Measurements from ENCODE around the gene MAP3K21.

MAP3K21 gene

DNA sequence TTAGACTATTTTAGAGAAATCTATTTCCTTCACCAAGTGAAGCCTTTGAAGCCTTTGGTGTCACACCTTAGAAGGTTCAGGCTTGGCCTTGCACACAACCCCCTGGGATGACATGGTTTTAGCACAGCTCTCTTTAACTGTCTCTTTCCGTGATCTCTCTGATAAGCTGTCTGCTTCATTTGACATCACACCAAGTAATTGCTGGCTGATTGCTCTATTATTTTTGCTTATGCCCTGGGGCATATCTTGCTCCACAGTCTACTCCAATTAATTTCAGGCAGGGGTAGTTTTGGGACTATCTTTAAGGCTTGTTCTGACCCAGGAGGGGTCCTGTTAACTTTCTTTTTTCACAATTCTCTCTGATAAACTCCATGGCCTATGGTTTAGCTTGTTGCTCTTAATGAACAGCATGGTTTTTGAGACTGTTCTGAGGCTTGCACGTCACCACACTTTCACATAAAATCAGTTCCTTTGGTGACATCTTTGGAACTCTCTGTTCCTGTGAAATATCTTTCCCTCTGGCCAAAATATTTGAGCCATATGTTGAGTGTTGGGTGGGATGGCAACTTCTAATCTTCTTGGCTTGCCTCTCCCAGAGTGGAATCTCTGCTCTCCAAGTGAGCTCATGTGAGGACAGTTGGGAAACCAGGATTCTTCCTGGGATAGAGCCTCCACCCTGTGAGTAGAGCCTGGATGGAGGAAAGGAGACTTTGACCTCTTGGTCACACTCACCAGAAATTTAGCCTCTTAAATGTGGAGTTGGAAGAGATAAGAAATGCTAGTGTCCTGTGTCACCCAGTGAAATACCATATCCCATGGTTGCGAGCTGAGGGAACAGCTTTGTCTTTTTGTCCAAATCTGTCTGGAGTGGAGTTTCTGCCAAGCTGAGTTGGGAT, 63.6 kb downstream of the MAP3K21 start:
- DNase-seq (ENCODE audit: low read depth) = no peak

DNA sequence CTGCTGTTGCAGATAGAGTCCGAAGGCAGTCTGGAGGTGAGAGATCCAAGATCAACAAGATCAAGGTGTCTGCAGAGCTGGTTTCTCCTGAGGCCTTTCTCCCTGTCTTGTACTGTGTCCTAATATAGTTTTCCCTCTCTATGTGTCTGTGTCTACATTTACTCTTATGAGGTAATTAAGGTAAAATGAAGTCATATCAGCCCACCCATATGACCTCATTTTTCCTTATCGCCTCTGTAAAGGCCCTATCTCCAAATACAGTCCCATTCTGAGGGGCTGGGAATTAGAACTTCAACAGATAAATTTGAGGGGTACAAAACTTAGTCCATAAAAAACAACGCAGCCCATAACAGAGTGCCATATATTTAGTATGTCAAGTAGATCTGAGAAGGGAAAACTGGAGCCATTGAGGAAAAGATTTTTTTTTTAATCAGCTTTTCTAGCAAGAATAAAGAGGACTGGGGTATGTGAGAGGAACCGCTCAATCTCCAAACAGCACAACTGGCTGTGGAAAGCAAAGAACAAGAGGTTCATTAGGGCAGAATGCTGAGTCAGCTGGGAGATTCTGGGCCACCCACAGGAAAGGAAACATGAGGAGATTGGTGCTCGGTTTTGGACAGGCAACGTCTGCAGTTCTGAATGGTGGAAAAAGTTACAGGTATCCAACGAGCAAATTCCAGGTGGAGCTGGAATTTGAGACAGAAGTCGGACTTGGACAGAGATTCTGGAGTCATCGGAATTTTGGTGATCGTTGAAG, 65.7 kb downstream of the MAP3K21 start:
- DNase-seq (ENCODE audit: low read depth) = no peak

DNA sequence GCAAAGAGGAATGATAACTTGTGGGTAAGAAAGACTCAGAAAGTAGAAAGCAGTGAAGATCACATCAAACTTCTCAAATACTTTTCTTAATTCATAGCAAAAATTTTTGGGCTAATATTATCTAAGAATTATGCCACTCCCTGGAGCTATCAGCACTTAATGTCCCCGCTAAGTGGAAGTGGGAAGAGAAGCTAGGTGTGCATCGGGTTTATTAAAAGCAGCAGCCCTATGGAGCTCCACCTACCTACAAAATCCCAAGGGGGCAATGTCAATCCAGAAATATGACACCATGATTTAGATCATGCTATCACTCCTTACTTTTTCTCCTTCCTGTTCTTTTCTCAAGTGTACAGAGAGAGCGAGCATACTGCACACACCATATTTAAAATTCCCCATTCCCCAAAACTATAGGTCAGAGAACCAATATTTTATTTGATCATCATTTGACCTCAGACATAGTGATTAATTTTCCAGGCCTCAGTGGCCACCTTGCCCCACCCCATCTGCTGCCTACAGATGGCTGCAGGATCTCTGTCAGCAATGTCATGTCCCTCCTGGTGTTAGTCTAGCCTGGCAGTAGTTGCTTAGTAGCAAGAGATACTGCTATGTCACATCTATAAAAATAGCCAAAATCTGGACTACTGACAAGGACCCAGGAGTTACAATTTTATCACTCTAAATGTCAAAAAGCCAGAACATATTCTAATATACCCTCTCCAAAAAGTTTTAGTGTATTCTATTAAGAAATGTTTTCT, 66.6 kb downstream of the MAP3K21 start:
- DNase-seq (ENCODE audit: low read depth) = no peak

DNA sequence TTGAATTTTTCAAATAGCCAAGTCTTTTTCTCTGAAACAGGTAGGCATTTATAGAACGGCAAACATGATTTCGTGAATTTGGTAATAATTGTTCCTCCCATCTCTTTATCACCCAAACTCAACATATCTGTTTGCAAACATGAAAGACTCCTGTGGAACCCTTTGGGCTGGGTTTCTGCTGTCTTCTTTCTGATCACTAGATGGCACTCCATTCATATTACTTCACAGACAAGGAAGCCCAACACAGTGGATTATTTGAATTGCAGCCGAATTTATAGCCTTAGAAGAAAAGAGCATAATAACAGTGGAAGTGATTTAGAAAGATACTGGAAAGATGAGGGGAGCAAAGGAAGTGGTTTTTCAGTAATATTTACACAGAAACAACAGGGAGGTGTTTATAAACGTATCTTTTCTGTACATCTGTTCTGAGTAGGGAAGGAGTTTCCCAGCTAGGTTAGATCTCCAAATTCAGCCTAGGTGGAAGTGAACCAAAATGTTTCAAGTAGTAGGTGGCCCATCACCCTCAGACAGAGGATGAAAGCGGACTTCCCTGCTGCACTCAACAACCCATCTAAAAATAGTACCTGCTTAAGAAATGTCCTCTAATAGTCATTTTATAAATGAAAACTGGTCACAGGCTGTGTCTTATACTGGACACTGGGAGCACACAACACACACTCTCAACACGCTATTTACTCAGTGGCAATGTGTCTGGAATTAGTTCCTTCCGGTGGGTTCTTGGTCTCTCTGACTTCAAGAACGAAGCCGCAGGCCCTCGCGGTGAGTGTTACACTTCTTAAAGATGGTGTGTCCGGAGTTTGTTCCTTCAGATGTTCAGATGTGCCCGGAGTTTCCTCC, 67.6 kb downstream of the MAP3K21 start:
- DNase-seq (ENCODE audit: low read depth) = peak; percentile 29

DNA sequence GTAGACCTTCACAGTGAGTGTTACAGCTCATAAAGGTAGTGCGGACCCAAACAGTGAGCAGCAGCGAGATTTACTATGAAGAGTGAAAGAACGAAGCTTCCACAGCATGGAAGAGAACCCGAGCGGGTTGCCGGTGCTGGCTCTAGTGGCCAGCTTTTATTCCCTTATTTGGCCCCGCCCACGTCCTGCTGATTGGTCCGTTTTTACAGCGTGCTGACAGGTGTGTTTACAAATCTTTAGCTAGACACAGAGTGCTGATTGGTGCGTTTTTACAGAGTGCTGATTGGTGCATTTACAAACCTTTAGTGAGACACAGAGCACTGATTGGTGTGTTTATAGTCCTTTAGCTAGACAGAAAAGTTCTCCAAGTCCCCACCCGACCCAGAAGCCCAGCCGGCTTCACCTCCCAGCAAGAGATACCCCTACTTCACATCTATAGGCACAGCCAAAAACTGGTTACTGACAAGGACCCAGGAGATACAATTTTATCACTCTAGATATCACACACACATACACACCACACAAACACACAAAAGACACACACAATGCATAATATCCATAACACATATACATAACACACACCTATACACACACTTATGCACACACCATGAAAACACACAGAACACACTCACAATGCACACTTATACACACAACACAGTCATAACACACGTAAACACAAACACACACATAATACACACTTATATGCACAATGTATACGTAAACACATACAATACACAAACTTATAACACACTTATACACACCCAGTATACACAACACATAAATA, 68.5 kb downstream of the MAP3K21 start:
- no peak for DNase-seq (ENCODE audit: low read depth)

DNA sequence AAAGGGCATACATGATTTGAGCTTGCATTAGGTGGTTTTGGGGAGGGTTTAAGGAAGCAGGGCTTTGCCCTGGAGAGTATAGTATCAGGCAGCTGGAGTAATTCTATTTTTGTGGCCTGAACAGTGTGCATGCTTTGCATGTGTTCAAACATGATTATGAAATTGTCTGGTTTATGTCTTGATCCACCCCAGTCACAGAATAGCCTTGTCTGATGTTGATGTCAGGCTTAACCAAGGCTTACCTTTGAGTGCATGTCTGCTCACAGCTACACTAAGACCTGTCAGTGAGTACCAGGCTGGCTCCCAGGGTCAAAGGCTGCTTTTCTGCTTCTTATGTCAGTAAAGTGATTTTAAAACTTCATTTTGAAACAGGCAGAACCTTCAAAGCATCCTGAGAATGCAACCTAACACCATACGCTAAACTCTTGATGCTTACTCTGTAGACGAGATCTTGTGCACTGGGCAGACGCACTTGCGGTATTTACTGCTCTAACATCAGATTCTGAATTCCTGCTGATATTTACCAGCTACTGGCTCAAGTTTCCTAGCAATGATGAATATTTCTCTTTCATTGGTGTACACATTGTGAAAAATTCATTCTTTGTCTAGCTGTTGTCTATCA, 78.9 kb downstream of the MAP3K21 start:
- no peak for DNase-seq (ENCODE audit: low read depth)

DNA sequence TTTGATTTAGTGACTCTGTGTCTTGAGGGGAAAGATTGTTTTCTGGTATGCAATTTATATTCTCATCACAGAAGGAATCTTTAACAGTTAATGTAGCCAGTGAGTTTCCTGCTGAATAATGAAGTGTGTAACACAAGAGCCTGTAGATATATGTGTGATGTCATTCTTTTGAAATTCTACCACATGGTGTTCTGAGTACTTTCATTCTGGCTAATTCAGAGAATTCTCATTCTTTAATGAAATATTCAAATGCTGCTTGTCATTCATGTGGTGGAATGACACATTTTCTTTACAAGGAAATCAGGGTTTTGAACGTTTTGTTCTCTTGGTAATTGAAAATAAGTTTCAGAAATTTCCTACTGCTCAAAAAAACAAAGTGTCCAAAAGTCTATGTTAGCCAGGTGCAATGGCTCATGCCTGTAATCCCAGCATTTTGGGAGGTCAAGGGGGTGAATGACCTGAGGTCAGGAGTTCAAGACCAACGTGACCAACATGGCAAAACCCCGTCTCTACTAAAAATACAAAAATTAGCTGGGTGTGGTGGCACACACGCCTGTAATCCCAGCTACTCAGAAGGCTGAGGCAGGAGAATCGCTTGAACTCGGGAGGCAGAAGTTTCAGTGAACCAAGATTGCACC, 79.6 kb downstream of the MAP3K21 start:
- no peak for DNase-seq (ENCODE audit: low read depth)

DNA sequence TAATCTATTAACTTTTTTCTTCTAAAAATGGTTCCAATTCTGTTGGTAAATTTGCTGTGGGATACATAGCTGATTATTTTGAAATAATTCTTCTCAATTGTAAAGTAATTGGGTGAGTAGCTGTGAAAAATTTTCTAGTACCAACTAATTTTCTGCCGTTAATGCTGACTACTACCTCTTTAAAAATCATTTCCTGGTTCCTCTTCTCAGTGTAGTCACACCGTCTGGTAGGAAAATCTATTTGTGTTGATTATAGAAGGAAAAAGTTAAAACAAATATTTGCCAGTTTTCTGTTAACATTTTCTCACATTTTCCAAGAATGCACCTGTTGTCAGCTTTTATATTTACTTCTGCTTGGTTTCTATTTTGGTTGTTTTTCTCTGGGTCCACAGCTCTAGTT, 82.0 kb downstream of the MAP3K21 start:
- DNase-seq (ENCODE audit: low read depth) = no peak

DNA sequence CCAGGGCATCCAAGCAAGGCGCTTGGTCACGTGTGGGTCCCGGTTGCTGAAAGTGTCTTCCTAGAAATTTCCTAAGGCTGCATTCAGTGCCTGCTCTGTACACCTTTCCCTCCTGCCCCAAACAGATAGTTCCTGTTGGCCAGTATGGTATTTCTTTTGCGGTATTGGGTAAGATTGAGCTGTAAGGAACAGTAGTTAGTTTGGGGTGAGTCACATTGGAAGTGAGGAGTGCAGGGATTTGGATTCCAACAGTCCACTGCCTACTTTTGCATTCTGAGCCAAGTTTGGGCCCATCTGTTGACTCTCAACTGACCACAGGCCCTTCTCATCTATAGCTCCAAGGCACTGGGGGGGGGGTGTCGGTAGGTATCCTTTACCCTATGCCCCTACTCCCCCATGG, 83.4 kb downstream of the MAP3K21 start:
- no peak for DNase-seq (ENCODE audit: low read depth)

DNA sequence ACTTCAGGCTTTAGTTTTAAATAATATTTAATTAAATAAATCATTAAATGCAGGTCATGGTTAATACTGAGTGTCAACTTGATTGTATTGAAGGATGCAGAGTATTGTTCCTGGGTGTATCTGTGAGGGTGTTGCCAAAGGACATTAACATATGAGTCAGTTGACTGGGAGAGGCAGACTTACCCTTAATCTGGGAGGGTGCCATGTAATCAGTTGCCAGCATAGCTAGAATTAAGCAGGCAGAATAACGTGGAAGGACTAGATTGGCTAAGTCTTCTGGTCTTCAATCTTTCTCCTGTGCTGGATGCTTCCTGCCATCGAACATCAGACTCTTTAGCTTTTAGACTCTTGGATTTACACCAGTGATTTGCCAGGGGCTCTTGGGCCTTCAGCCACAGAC, 85.3 kb downstream of the MAP3K21 start:
- DNase-seq (ENCODE audit: low read depth) = no peak

DNA sequence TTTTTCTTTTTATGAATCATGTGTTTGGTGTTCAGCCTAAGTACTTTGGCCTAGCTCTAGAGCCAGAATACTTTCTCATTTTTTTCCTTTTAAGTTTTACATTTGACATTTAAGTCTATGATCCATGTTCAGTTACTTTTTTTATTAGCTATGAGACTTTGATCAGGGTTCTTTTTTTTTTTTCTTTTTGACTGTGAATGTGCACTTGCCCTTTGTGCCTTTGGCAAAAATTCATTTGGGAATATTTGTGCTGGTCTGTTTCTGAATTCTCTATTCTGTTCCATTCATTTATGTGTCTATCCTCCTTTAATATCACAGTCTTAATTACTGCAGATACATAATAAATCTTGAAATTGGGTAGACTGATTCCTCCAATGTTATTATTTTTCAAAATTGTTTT, 93.8 kb downstream of the MAP3K21 start:
- no peak for DNase-seq (ENCODE audit: low read depth)

DNA sequence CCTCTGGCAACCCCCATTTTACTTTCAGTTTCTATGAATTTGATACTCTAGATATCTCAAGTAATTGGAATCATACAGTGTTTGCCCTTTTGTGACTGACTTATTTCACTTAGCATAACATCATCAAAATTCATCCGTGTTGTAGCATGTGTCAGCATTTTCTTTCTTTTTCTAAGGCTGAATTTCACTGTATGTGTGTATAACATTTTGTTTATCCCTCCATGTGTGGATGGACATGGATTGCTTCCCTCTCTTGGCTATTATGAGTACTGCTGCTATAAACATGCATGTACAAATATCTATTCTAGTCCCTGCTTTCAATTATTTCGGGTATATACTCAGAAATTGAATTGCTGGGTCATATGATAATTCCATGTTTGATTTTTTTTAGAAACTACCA, 97.3 kb downstream of the MAP3K21 start:
- DNase-seq (ENCODE audit: low read depth) = no peak

DNA sequence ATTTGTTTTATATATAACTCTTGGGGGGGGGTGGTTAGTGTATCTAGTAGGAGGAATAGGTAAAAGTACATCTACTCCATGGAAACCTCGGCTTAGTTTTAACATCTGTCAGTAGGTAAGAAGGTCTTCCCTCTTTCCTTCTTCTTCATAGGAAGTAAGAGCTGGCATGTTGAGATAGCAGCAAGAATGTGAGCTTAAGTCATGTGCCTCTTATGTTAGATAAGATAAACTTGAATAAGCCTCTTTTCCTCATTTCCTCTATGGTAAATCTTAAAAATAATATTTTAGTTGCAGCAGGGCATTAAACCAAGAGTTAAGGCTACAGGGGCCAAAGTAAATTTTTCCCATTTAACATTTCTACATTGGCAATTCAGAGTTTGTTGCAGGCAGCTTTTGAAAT, 100.4 kb downstream of the MAP3K21 start:
- no peak for DNase-seq (ENCODE audit: low read depth)

DNA sequence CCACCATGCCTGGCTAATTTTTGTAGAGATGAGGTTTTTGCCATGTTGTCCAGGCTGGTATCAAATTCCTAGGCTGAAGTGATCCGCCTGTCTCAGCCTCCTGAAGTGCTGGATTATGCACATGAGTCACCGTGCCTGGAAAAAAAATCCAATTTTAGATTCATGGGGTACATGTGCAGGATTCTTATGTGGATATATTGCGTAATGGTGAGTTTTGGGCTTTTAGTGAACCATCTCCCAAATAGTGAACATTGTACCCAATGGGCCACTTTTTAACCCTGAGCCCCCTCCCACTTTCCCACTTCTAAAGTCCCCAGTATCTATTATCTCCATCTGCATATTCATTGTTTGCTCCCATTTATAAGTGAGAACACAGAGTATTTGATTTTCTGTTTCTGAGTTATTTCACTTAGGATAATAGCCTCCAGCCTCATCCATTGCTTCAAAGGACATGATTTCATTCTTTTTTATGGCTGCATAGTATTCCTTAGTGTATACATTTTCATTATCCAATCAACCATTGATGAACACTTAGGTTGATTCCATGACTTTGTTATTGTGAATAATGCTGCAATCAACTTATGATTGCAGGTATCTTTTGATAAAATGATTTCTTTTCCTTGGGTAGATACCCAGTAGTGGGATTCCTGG, 104.4 kb downstream of the MAP3K21 start:
- no peak for DNase-seq (ENCODE audit: low read depth)

DNA sequence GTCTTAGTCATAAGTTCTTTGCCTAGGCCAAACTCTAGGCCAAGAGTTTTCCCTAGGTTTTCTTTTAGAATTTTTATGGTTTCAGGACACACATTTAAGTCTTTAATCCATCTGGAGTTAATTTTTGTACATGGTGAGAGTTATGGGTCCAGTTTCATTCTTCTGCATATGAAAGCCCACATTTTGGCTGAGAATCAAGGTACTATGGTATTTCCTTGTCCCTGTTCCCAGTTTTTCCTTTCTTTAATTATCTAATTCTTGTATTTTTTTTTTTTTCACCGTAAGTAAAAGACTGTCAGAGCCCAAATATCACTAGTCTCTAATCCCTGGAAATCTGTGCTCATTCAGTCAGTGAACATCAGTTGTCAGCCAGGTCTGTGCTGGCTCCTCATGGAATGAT, 105.4 kb downstream of the MAP3K21 start:
- DNase-seq (ENCODE audit: low read depth) = no peak

DNA sequence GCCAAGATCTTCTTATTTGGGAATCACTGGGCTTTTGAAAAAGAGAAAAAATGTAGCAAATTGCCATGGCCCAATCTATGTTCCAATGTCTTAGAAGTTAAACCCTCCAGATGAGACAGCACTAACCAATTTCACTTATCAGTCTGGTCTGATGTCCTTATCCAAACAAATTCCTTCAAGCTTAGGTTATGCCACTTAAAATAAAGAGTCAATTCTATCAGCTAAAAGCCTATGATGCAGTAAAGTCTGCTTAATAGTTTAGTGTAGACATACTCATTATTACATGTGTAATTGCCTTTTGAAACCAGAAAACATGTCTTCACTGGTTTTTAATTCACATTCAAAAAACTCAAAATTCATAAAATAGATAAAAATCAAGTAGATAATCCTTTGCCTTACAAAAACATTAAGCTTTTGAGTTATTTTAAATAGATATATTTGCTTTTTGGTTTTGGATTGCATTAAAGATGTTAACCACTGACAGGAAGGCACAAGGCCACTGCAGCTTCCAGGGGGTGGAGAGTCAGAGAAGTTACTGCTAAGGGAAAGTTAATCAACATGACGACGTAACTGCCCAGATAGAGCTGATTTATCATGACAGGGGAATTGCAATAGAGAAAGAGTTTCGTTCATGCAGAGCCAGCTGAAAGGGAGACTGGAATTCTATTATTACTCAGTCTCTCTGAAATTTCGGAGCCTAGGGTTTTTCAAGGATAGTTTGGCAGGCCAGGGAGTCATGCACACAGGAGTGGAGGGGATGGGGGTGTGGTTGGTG, 106.1 kb downstream of the MAP3K21 start:
- no peak for DNase-seq (ENCODE audit: low read depth)
